Prostate gland (tissue), 2 donors: ENCODE data around the gene LCE1D.

Experiments
- POLR2A ChIP-seq: fragments of 450-650 bp; IDR thresholded peaks from one replicate; pipeline ENCODE4 v1.6.1; 2016; ENCODE audit warnings: antibody characterized with exemption, mild to moderate bottlenecking
- TF ChIP-seq, protein P1 (sequence below), 4 experiments: fragments of 200-600 bp in 2 of 4; fragments of 450-650 bp in 2 of 4; sonication (generic) in 2 of 4; IDR thresholded peaks; 1 replicate in 3 of 4; 2 replicates in 1 of 4; pipeline ENCODE4 v1.5.1; 2016 to 2019; ENCODE audit warnings: antibody characterized with exemption in 4 of 4, mild to moderate bottlenecking in 2 of 4, moderate library complexity in 2 of 4

DNA sequence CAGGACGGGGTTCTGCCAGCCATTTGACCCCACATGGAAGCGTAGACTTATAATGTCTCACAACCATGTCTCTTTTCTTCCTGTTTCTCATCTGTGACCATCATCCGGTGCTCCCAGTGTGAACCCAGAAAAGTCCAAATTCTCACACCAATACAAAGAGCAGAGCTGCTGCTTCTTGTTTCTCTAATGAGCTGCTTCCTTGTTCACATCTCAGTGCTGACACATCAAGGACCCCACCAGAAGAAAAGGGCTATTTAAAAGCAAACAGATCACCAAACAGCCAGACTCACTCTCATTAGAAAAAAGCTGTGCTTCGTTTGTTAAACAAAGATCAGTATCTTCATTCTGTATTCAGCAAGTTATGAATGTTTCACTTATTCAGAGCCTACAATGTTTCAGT is 835 bp upstream of the LCE1D start:
- TF ChIP-seq, protein P1, sequence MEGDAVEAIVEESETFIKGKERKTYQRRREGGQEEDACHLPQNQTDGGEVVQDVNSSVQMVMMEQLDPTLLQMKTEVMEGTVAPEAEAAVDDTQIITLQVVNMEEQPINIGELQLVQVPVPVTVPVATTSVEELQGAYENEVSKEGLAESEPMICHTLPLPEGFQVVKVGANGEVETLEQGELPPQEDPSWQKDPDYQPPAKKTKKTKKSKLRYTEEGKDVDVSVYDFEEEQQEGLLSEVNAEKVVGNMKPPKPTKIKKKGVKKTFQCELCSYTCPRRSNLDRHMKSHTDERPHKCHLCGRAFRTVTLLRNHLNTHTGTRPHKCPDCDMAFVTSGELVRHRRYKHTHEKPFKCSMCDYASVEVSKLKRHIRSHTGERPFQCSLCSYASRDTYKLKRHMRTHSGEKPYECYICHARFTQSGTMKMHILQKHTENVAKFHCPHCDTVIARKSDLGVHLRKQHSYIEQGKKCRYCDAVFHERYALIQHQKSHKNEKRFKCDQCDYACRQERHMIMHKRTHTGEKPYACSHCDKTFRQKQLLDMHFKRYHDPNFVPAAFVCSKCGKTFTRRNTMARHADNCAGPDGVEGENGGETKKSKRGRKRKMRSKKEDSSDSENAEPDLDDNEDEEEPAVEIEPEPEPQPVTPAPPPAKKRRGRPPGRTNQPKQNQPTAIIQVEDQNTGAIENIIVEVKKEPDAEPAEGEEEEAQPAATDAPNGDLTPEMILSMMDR (IDR thresholded peaks at IDR 0.05), result no peak
- TF ChIP-seq POLR2A, result no peak
